GM23338 (cell line): Measurements from ENCODE around the gene MBL2. TPM values are rescaled to one million over a fixed set of nuclear protein-coding genes. Genes with fewer than 3 reads are reported as not detected.

Source experiments
- ATAC-seq: fragments of 200-7000 bp; cut with Tn5 transposase; 3 replicates; pipeline ENCODE4 v1.9.1; 2020
- DNase-seq: peaks from one replicate; pipeline ENCODE4 v3.0.0-alpha.2; 2015; ENCODE audit warnings: low spot score
- H2AFZ ChIP-seq: fragments of 200-600 bp; sonication (generic); 2 replicates; pipeline ENCODE4 v1.8.0; 2016; ENCODE audit warnings: antibody characterized with exemption, mild to moderate bottlenecking, moderate library complexity
- H3F3A ChIP-seq: fragments of 200-600 bp; sonication (generic); replicated peaks from 2 replicates; pipeline ENCODE4 v1.8.0; 2017; ENCODE audit warnings: antibody characterized with exemption, mixed run types, low read depth
- H3K27ac ChIP-seq: fragments of 200-600 bp; sonication (generic); 2 replicates; pipeline ENCODE4 v1.6.1; 2016; ENCODE audit warnings: low read depth
- H3K27me3 ChIP-seq: fragments of 200-600 bp; sonication (generic); 2 replicates; pipeline ENCODE4 v1.8.0; 2016; ENCODE audit warnings: mild to moderate bottlenecking, mixed run types, moderate library complexity; ENCODE audit not compliant: insufficient read depth
- H3K36me3 ChIP-seq: fragments of 200-600 bp; sonication (generic); 2 replicates; pipeline ENCODE4 v1.8.0; 2016; ENCODE audit warnings: mild to moderate bottlenecking; ENCODE audit not compliant: insufficient read depth
- H3K4me1 ChIP-seq: fragments of 200-600 bp; sonication (generic); 2 replicates; pipeline ENCODE4 v1.8.0; 2016; ENCODE audit warnings: mild to moderate bottlenecking, moderate library complexity; ENCODE audit not compliant: insufficient read depth
- H3K4me2 ChIP-seq: fragments of 200-600 bp; sonication (generic); 2 replicates; pipeline ENCODE4 v1.7.1; 2017; ENCODE audit warnings: mixed run types
- H3K4me3 ChIP-seq: fragments of 200-600 bp; sonication (generic); 2 replicates; pipeline ENCODE4 v1.6.1; 2016; ENCODE audit warnings: mixed run types
- H3K79me2 ChIP-seq: fragments of 200-600 bp; sonication (generic); replicated peaks from 2 replicates; pipeline ENCODE4 v1.8.0; 2017; ENCODE audit warnings: mild to moderate bottlenecking; ENCODE audit not compliant: insufficient read depth
- H3K9me2 ChIP-seq: fragments of 200-600 bp; sonication (generic); 2 replicates; pipeline ENCODE4 v1.8.0; 2017; ENCODE audit not compliant: insufficient read depth
- H4K20me1 ChIP-seq: fragments of 200-600 bp; sonication (generic); replicated peaks from 2 replicates; pipeline ENCODE4 v1.8.0; 2017; ENCODE audit warnings: mild to moderate bottlenecking; ENCODE audit not compliant: insufficient read depth
- H3K27ac Mint-ChIP-seq: 2 replicates; pipeline ENCODE4 v1.8.0; 2020; ENCODE audit warnings: inconsistent platforms, mild to moderate bottlenecking, moderate library complexity, mixed read lengths
- H3K27me3 Mint-ChIP-seq: 3 replicates; pipeline ENCODE4 v1.8.0; 2022; ENCODE audit warnings: low read depth, mild to moderate bottlenecking, moderate library complexity, mixed read lengths, inconsistent platforms; ENCODE audit not compliant: insufficient read depth, poor library complexity
- H3K36me3 Mint-ChIP-seq: 3 replicates; pipeline ENCODE4 v1.8.0; 2021; ENCODE audit warnings: low read depth, mild to moderate bottlenecking, inconsistent platforms, moderate library complexity, mixed read lengths
- H3K4me1 Mint-ChIP-seq: 3 replicates; pipeline ENCODE4 v1.8.0; 2020; ENCODE audit warnings: mild to moderate bottlenecking, inconsistent platforms, mixed read lengths
- H3K4me3 Mint-ChIP-seq: 3 replicates; pipeline ENCODE4 v1.8.0; 2021; ENCODE audit warnings: moderate library complexity, mild to moderate bottlenecking, inconsistent platforms, mixed read lengths
- H3K9me3 Mint-ChIP-seq: 3 replicates; pipeline ENCODE4 v1.8.0; 2020; ENCODE audit warnings: moderate library complexity, mild to moderate bottlenecking, inconsistent platforms, mixed read lengths
- CREB1 ChIP-seq: fragments of 250-450 bp; sonication (Bioruptor Pico); IDR thresholded peaks from 2 replicates; pipeline ENCODE4 v1.5.0; 2020; ENCODE audit warnings: low read depth, mild to moderate bottlenecking, moderate library complexity
- CTCF ChIP-seq, 2 experiments: fragments of 200-600 bp in 1 of 2; sonication (generic) in 1 of 2; conservative IDR thresholded peaks; 2 replicates each; pipeline versions ENCODE4 v1.5.1 to v1.6.1; 2016 to 2017; ENCODE audit warnings: antibody characterized with exemption in 2 of 2, low read depth in 2 of 2, mild to moderate bottlenecking in 2 of 2, moderate library complexity in 1 of 2
- EZH2 ChIP-seq: fragments of 200-600 bp; sonication (generic); IDR thresholded peaks from one replicate; pipeline ENCODE4 v1.8.0; 2017; ENCODE audit warnings: antibody characterized with exemption, mild to moderate bottlenecking, low read depth; ENCODE audit not compliant: unreplicated experiment
- EZH2phosphoT487 ChIP-seq: fragments of 200-600 bp; sonication (generic); IDR thresholded peaks from one replicate; pipeline ENCODE4 v1.8.1; 2018; ENCODE audit warnings: antibody characterized with exemption; ENCODE audit not compliant: unreplicated experiment
- JUNB ChIP-seq: IDR thresholded peaks from one replicate; pipeline ENCODE4 v1.6.1; 2016; ENCODE audit warnings: antibody characterized with exemption; ENCODE audit not compliant: unreplicated experiment
- NANOG ChIP-seq: IDR thresholded peaks from 2 replicates; pipeline ENCODE4 v1.6.1; 2016; ENCODE audit warnings: antibody characterized with exemption, borderline replicate concordance
- POLR2AphosphoS5 ChIP-seq: IDR thresholded peaks from 2 replicates; pipeline ENCODE4 v1.6.1; 2016; ENCODE audit warnings: antibody characterized with exemption, low read depth
- STAT1 ChIP-seq: IDR thresholded peaks from one replicate; pipeline ENCODE4 v1.6.1; 2016; ENCODE audit warnings: antibody characterized with exemption; ENCODE audit not compliant: unreplicated experiment
- ZNF114 ChIP-seq: fragments of 250-450 bp; sonication (Bioruptor Pico); IDR thresholded peaks from 2 replicates; pipeline ENCODE4 v1.5.0; 2020; ENCODE audit warnings: mild to moderate bottlenecking, moderate library complexity
- ZNF331 ChIP-seq: fragments of 250-450 bp; sonication (Bioruptor Pico); IDR thresholded peaks from 2 replicates; pipeline ENCODE4 v1.5.0; 2020; ENCODE audit warnings: low read depth, mild to moderate bottlenecking, moderate library complexity
- ZNF462 ChIP-seq: fragments of 250-450 bp; sonication (Bioruptor Pico); IDR thresholded peaks from 2 replicates; pipeline ENCODE4 v1.5.0; 2020; ENCODE audit warnings: mild to moderate bottlenecking, moderate library complexity
- polyA plus RNA-seq: library from polyadenylated mRNA; unstranded; fragments of >200 nt; fragmentation: Nextera tagmentation; extraction: Ambion mirVana; gene quantifications from 2 replicates; pipeline ENCODE4 v1.2.1, GENCODE V29; 2016
- total RNA-seq: library from RNA; depleted of rRNA; stranded (reverse); fragments of >200 nt; shearing (Covaris generic); gene quantifications from 2 replicates; pipeline ENCODE4 v1.2.3, GENCODE V29; 2014
- TF ChIP-seq, protein P1 (sequence below): IDR thresholded peaks from 2 replicates; pipeline ENCODE4 v1.6.1; 2016; ENCODE audit warnings: antibody characterized with exemption
- TF ChIP-seq, protein P2 (sequence below): IDR thresholded peaks from one replicate; pipeline ENCODE4 v1.6.1; 2018; ENCODE audit warnings: antibody characterized with exemption; ENCODE audit not compliant: unreplicated experiment

The MBL2 gene
- total and polyA plus RNA-seq, 2 experiments from 2014 or later: not detected

GRCh38 chr10:52720018-52720417 lies 52.6 kb downstream of the MBL2 start:
- no peaks in the 10 kb centered on the region for H3F3A ChIP-seq

More at GRCh38 chr10:52720018-52720417, 52.6 kb downstream of the MBL2 start:
- no peaks in the 10 kb centered on the region for H3K79me2 ChIP-seq
- peaks cover 8% of the 10 kb centered on the region; the same call in 2 of the 3 replicates for H3K9me3 Mint-ChIP-seq
- H3K36me3 Mint-ChIP-seq: no peaks in the 10 kb centered on the region; the same call in 2 of the 3 replicates
- H3K4me1 Mint-ChIP-seq: no peaks in the 10 kb centered on the region
- no peak for ATAC-seq
- H3K27ac ChIP-seq: no peak overlapping the region
- TF ChIP-seq EZH2 (no peak), CREB1 (no peak), NANOG (no peak), ZNF114 (CRISPR knock-in tag) (no peak), STAT1 (no peak), ZNF462 (CRISPR knock-in tag) (no peak), POLR2AphosphoS5 (no peak), CTCF (conservative IDR thresholded peaks at IDR 0.05; ENCODE audit: low read depth in 2 of 2) (no peak), JUNB (no peak), ZNF331 (CRISPR knock-in tag) (no peak), EZH2phosphoT487 (no peak)
- TF ChIP-seq, protein P1, sequence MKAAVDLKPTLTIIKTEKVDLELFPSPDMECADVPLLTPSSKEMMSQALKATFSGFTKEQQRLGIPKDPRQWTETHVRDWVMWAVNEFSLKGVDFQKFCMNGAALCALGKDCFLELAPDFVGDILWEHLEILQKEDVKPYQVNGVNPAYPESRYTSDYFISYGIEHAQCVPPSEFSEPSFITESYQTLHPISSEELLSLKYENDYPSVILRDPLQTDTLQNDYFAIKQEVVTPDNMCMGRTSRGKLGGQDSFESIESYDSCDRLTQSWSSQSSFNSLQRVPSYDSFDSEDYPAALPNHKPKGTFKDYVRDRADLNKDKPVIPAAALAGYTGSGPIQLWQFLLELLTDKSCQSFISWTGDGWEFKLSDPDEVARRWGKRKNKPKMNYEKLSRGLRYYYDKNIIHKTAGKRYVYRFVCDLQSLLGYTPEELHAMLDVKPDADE: no peak
- TF ChIP-seq, protein P2, sequence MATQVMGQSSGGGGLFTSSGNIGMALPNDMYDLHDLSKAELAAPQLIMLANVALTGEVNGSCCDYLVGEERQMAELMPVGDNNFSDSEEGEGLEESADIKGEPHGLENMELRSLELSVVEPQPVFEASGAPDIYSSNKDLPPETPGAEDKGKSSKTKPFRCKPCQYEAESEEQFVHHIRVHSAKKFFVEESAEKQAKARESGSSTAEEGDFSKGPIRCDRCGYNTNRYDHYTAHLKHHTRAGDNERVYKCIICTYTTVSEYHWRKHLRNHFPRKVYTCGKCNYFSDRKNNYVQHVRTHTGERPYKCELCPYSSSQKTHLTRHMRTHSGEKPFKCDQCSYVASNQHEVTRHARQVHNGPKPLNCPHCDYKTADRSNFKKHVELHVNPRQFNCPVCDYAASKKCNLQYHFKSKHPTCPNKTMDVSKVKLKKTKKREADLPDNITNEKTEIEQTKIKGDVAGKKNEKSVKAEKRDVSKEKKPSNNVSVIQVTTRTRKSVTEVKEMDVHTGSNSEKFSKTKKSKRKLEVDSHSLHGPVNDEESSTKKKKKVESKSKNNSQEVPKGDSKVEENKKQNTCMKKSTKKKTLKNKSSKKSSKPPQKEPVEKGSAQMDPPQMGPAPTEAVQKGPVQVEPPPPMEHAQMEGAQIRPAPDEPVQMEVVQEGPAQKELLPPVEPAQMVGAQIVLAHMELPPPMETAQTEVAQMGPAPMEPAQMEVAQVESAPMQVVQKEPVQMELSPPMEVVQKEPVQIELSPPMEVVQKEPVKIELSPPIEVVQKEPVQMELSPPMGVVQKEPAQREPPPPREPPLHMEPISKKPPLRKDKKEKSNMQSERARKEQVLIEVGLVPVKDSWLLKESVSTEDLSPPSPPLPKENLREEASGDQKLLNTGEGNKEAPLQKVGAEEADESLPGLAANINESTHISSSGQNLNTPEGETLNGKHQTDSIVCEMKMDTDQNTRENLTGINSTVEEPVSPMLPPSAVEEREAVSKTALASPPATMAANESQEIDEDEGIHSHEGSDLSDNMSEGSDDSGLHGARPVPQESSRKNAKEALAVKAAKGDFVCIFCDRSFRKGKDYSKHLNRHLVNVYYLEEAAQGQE: no peak
- no peaks in the 10 kb centered on the region for H3K27me3 ChIP-seq
- no peak overlapping the region for H3K4me3 Mint-ChIP-seq
- H3K9me2 ChIP-seq: no peaks in the 10 kb centered on the region
- no peaks in the 10 kb centered on the region for H3K27me3 Mint-ChIP-seq
- H3K27ac Mint-ChIP-seq: no peak overlapping the region
- no peak overlapping the region for H2AFZ ChIP-seq
- H3K4me2 ChIP-seq: no peak overlapping the region
- DNase-seq: no peak
- H3K4me3 ChIP-seq: no peak overlapping the region
- no peaks in the 10 kb centered on the region for H3K4me1 ChIP-seq
- H4K20me1 ChIP-seq: no peaks in the 10 kb centered on the region
- no peaks in the 10 kb centered on the region for H3K36me3 ChIP-seq
